PC-9 (cell line): ENCODE measurements around the gene TSACC. TPM values are rescaled to one million over a fixed set of nuclear protein-coding genes. Genes with fewer than 3 reads are reported as not detected.

Source experiments
- BruUV-seq: library from RNA; stranded (reverse); fragments of 400-500 nt; replicated peaks from 2 replicates; lab custom pipeline; 2021; lab: Mats Ljungman, UMichigan
- CTCF ChIA-PET: fragments of 300-600 bp; sonication (Branson Sonifier 250); formaldehyde crosslinking; loops from one replicate; lab custom pipeline; 2022; ENCODE audit warnings: antibody characterized with exemption; lab: Charles Lee
- POLR2A ChIA-PET: fragments of 300-600 bp; sonication (Branson Sonifier 250); formaldehyde crosslinking; loops from one replicate; lab custom pipeline; 2022; ENCODE audit warnings: antibody characterized with exemption; ENCODE audit not compliant: unreplicated experiment; lab: Charles Lee
- DNase-seq, 2 experiments: peaks; one replicate each; pipeline versions ENCODE4 v3.0.0 to v3.0.0-alpha.2; 2015 to 2022; ENCODE audit warnings: mixed read lengths in 1 of 2
- H2AFZ ChIP-seq: fragments of 200-600 bp; sonication (generic); 2 replicates; pipeline ENCODE4 v1.8.1; 2017; ENCODE audit warnings: antibody characterized with exemption
- H3F3A ChIP-seq: fragments of 200-600 bp; sonication (generic); 2 replicates; pipeline ENCODE4 v1.8.1; 2017; ENCODE audit warnings: antibody characterized with exemption, mild to moderate bottlenecking, low read depth; ENCODE audit not compliant: insufficient read depth
- H3K27ac ChIP-seq: fragments of 200-600 bp; sonication (generic); 2 replicates; pipeline ENCODE4 v1.6.1; 2016; ENCODE audit warnings: mixed run types
- H3K27me3 ChIP-seq: fragments of 200-600 bp; sonication (generic); 2 replicates; pipeline ENCODE4 v1.6.1; 2016; ENCODE audit warnings: low read depth, mixed run types; ENCODE audit not compliant: insufficient read depth
- H3K36me3 ChIP-seq: fragments of 200-600 bp; sonication (generic); 2 replicates; pipeline ENCODE4 v1.6.1; 2016; ENCODE audit warnings: low read depth, mixed run types
- H3K4me1 ChIP-seq: fragments of 200-600 bp; sonication (generic); replicated peaks from 2 replicates; pipeline ENCODE4 v1.6.1; 2016; ENCODE audit warnings: mixed run types; ENCODE audit not compliant: insufficient read depth
- H3K4me2 ChIP-seq: fragments of 200-600 bp; sonication (generic); 2 replicates; pipeline ENCODE4 v1.6.1; 2017; ENCODE audit warnings: mixed run types
- H3K4me3 ChIP-seq: fragments of 200-600 bp; sonication (generic); 2 replicates; pipeline ENCODE4 v1.6.1; 2016; ENCODE audit warnings: mixed run types
- H3K79me2 ChIP-seq: fragments of 200-600 bp; sonication (generic); 2 replicates; pipeline ENCODE4 v1.6.1; 2017; ENCODE audit warnings: low read depth, mixed run types
- H3K9me2 ChIP-seq: fragments of 200-600 bp; sonication (generic); 2 replicates; pipeline ENCODE4 v1.8.1; 2017; ENCODE audit warnings: mild to moderate bottlenecking; ENCODE audit not compliant: insufficient read depth
- H3K9me3 ChIP-seq: fragments of 200-600 bp; sonication (generic); 2 replicates; pipeline ENCODE4 v1.8.1; 2016; ENCODE audit warnings: low read depth; ENCODE audit not compliant: insufficient read depth
- H4K20me1 ChIP-seq: fragments of 200-600 bp; sonication (generic); 2 replicates; pipeline ENCODE4 v1.8.1; 2017; ENCODE audit not compliant: insufficient read depth
- EZH2 ChIP-seq: fragments of 200-600 bp; sonication (generic); IDR thresholded peaks from 2 replicates; pipeline ENCODE4 v1.8.0; 2017; ENCODE audit warnings: antibody characterized with exemption, low read depth
- intact Hi-C: fragments of 100-400 bp; cut with micrococcal nuclease; formaldehyde crosslinking; loops from one replicate; pipeline ENCODE4 v1.10.0; 2022; ENCODE audit not compliant: unreplicated experiment
- total RNA-seq: library from RNA; stranded (reverse); gene quantifications from 2 replicates; pipeline ENCODE4 v1.2.3, GENCODE V29; 2021
- TF ChIP-seq, protein P1 (sequence below): fragments of 200-600 bp; sonication (generic); conservative IDR thresholded peaks from 2 replicates; pipeline ENCODE4 v1.6.1; 2017; ENCODE audit warnings: mixed run types, antibody characterized with exemption, mild to moderate bottlenecking, moderate library complexity

TSACC gene
- total RNA-seq, 1 experiment from 2014 or later, result 1.3 TPM

DNA sequence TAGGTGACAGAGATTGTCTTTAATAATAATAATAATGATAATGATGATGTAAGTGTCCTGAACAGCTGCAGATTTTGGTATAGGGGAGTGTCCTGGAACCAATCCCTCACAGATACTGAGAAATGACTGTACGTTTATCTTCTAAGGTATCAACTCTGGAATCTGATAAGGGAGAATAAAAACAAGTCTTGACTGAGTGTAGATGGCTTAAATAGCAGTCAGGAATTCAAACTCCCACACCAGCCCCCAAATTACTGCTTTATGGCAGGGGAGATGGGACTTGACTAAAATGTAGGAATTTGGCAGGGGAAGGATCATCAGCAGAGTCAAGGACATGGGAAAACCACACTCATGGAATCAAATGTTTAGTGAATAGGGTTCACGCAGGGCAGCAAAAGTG, 33.1 kb upstream of the TSACC start:
- ChIA-PET POLR2A (no interaction called here), CTCF (no interaction called here)
- no peaks in the 10 kb centered on the region for H3K4me1 ChIP-seq
- H3F3A ChIP-seq, result peaks cover 56% of the 10 kb centered on the region; the same call in 1 of the 2 replicates
- H3K9me3 ChIP-seq, result no peaks in the 10 kb centered on the region
- no peak overlapping the region for H2AFZ ChIP-seq
- 0 out of 2 replicates have a peak, but pooled peaks cover 4% of the 10 kb centered on the region for H4K20me1 ChIP-seq
- no peak overlapping the region for H3K4me3 ChIP-seq
- TF ChIP-seq EZH2, result no peak
- TF ChIP-seq, protein P1, sequence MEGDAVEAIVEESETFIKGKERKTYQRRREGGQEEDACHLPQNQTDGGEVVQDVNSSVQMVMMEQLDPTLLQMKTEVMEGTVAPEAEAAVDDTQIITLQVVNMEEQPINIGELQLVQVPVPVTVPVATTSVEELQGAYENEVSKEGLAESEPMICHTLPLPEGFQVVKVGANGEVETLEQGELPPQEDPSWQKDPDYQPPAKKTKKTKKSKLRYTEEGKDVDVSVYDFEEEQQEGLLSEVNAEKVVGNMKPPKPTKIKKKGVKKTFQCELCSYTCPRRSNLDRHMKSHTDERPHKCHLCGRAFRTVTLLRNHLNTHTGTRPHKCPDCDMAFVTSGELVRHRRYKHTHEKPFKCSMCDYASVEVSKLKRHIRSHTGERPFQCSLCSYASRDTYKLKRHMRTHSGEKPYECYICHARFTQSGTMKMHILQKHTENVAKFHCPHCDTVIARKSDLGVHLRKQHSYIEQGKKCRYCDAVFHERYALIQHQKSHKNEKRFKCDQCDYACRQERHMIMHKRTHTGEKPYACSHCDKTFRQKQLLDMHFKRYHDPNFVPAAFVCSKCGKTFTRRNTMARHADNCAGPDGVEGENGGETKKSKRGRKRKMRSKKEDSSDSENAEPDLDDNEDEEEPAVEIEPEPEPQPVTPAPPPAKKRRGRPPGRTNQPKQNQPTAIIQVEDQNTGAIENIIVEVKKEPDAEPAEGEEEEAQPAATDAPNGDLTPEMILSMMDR, result no peak
- H3K4me2 ChIP-seq, result no peak overlapping the region
- no peaks in the 10 kb centered on the region for H3K27me3 ChIP-seq
- H3K79me2 ChIP-seq, result no peaks in the 10 kb centered on the region
- BruUV-seq, result no TSS peak
- DNase-seq, result no peak
- 0 out of 2 replicates have a peak, but pooled peaks cover 5% of the 10 kb centered on the region for H3K36me3 ChIP-seq
- intact Hi-C loops, result no loop called here
- H3K27ac ChIP-seq, result no peak overlapping the region
- no peaks in the 10 kb centered on the region for H3K9me2 ChIP-seq

DNA sequence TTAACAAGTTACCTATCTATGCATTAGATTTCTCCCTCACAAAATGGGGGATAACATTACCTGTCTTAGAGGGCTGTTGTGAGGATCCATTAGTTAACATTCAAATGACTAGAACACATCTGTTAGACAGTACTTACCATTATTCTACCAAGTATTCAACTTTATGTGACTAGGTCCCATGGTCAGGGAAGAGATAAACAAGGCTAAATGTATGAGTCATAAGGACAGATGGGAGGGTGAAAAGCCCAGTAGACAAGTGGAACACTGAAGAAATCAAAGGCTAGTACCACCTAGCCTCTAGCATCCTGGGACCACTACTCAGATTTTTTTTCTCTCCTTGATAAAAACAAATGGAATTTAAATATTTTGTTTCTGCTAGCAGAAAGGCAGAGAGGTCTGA, 30.2 kb upstream of the TSACC start:
- H3K27me3 ChIP-seq, result no peaks in the 10 kb centered on the region
- peaks cover 15% of the 10 kb centered on the region; the same call in 1 of the 2 replicates for H4K20me1 ChIP-seq
- ChIA-PET CTCF (no interaction called here), POLR2A (no interaction called here)
- peaks cover 58% of the 10 kb centered on the region; the same call in 1 of the 2 replicates for H3F3A ChIP-seq
- no peaks in the 10 kb centered on the region for H3K9me2 ChIP-seq
- intact Hi-C loops, result no loop called here
- TF ChIP-seq, protein P1, result no peak
- no peak for TF ChIP-seq EZH2
- no peaks in the 10 kb centered on the region; the same call in 1 of the 2 replicates for H3K79me2 ChIP-seq
- no peak overlapping the region for H3K27ac ChIP-seq
- no peak overlapping the region for H3K4me3 ChIP-seq
- no peaks in the 10 kb centered on the region for H3K4me1 ChIP-seq
- H2AFZ ChIP-seq, result no peak overlapping the region
- H3K4me2 ChIP-seq, result no peak overlapping the region
- H3K36me3 ChIP-seq, result peaks cover 21% of the 10 kb centered on the region
- no TSS peak for BruUV-seq
- no peak for DNase-seq
- H3K9me3 ChIP-seq, result no peaks in the 10 kb centered on the region

DNA sequence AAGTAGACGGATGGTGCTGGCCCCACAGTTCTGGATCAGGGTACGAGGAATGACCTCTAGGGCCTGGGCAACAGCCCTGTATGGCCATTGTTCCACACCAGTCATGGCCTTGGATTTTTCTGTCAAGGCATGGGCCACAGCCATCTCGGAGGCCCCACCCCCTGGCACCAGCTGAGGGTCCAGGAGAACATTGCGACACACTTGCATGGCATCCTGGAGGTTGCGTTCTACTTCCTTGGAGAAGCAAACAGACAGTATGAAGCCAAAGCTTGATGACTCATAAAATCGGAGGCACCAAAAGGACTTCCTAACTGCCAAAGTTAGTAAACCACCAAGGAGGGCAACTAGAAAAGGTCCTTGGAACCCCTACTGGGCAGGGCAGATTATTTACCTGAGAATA, 27.4 kb upstream of the TSACC start:
- intact Hi-C loops, result loop anchor here (10.0 kb wide), 1 partner anchor 216 kb away; no protein-coding TSS in a partner anchor
- no peaks in the 10 kb centered on the region; the same call in 1 of the 2 replicates for H3K79me2 ChIP-seq
- H3K27ac ChIP-seq, result no peak overlapping the region
- H2AFZ ChIP-seq, result no peak overlapping the region
- H3K4me3 ChIP-seq, result no peak overlapping the region
- ChIA-PET CTCF (no interaction called here), POLR2A (no interaction called here)
- no peaks in the 10 kb centered on the region for H3K9me2 ChIP-seq
- DNase-seq, result no peak
- no peak overlapping the region for H3K4me2 ChIP-seq
- peaks cover 25% of the 10 kb centered on the region for H3K36me3 ChIP-seq
- H3K9me3 ChIP-seq, result no peaks in the 10 kb centered on the region
- no peaks in the 10 kb centered on the region for H3K4me1 ChIP-seq
- BruUV-seq, result no TSS peak
- H4K20me1 ChIP-seq, result peaks cover 18% of the 10 kb centered on the region; the same call in 1 of the 2 replicates
- H3K27me3 ChIP-seq, result no peaks in the 10 kb centered on the region
- peaks cover 61% of the 10 kb centered on the region; the same call in 1 of the 2 replicates for H3F3A ChIP-seq
- TF ChIP-seq, protein P1, result no peak
- no peak for TF ChIP-seq EZH2
